HG02798 (cell line): ENCODE results near the gene FOXK1.
"Not testable (repeated sequence)": the region's sequence is repeated elsewhere in the genome, so short reads cannot be mapped to it uniquely, and the experiment has no call there.

Experiments
- ATAC-seq: cut with Tn5 transposase; IDR thresholded peaks from one replicate; pipeline ENCODE4 v1.9.1; 2021; ENCODE audit warnings: mild to moderate bottlenecking; ENCODE audit not compliant: unreplicated experiment, poor library complexity

Gene FOXK1

GRCh38 chr7:4665661-4666060 lies 16.4 kb upstream of the FOXK1 start:
- no peak for ATAC-seq

- no peak for ATAC-seq
Observed at GRCh38 chr7:4667776-4668509, 14.2 kb upstream of the FOXK1 start.

GRCh38 chr7:4668510-4668847 lies 13.6 kb upstream of the FOXK1 start:
- ATAC-seq = no peak

DNA sequence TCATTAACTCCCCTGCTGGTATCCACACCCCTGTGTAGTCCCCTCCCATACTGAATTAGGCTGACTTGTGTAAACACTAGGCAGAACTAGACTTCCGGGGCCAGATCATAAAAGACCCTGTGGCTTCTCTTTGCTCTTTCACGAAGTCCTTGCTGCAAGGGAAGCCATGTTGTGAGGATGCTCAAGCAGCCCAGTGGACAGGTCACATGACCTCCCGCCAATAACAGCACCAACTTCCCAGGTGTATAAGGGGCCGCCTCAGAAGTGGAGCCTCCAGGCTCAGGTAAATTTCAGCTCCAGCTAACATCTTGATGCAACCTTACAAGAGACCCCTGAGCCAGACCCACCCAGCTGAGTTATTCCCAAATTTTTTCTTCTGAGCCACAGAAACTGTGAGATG lies 11.3 kb upstream of the FOXK1 start:
- no peak for ATAC-seq

GRCh38 chr7:4675771-4676367 lies 6.2 kb upstream of the FOXK1 start:
- no peak for ATAC-seq

- ATAC-seq = not testable (repeated sequence)
Observed at GRCh38 chr7:4677518-4677917, 4.6 kb upstream of the FOXK1 start.

DNA sequence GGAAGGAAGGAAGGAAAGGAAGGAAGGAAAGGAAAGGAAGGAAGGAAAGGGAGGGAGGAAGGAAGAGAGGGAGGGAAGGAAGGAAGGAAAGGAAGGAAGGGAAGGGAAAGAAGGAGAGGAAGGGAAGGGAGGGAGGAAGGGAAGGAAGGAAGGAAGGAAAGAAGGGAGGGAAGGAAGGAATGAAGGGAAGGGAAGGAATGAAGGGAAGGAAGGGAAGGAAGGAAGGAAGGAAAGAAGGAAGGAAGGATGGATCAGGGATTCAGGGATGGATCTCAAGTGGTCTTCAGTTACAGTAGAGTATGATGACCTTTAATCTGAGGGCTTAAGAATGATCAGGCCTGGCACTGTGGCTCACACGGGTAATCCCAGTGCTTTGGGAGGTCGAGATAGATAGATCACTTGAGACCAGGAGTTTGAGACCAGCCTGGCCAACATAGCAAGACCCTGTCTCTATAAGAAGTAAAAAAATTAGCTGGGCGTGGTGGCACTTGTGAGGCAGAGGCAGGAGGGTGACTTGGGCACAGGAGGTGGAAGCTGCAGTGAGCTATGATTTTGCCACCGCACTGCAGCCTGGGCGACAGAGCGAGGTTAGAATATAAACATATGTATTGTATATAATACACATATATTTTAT lies 760 bp upstream of the FOXK1 start:
- no peak for ATAC-seq

- peak; percentile 31 for ATAC-seq
Observed at GRCh38 chr7:4682621-4683042, 537 bp downstream of the FOXK1 start.

- no peak for ATAC-seq
Observed at GRCh38 chr7:4683043-4683883, 1.2 kb downstream of the FOXK1 start.

GRCh38 chr7:4683884-4684565 lies 1.9 kb downstream of the FOXK1 start:
- no peak for ATAC-seq

GRCh38 chr7:4684846-4685245 lies 2.8 kb downstream of the FOXK1 start:
- ATAC-seq = no peak

DNA sequence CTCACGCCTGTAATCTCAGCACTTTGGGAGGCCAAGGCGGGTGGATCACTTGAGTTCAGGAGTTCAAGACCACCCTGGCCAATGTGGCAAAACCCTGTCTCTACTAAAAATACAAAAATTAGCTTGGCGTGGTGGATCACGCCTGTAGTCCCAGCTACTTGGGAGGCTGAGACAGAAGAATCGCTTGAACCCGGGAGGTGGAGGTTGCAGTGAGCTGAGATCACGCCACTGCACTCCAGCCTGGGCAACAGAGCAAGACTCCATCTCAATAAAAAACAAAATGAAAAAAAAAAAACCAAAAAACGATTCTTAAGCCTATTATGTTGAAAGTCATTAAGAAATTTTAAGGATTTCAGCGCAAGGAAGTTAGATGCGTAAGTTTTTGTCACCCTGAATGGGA lies 3.6 kb downstream of the FOXK1 start:
- ATAC-seq = not testable (repeated sequence)

- ATAC-seq = no peak
Observed at GRCh38 chr7:4687956-4688355, 5.9 kb downstream of the FOXK1 start.

GRCh38 chr7:4689151-4689550 lies 7.1 kb downstream of the FOXK1 start:
- ATAC-seq = no peak

DNA sequence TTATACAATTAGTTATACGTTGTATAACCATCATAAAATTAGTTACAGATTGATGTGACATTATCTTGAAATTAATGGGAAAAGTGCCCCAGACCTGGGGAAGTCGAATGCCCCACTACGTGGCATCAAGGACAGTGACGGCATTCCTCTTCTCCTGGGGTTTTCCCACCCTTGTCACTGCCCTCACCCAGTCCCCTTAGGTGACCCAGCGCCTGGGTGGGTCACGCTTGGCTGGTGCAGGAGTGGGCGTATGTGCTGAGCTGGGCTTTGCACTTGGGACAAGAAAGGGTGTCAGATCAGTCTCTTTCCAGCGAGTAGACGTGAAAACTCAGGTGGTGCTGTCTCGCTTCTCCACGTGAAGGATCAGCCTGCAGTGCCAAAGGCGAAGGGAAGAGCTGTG lies 7.6 kb downstream of the FOXK1 start:
- peak; percentile 59 for ATAC-seq

- ATAC-seq = no peak
Observed at GRCh38 chr7:4690953-4691856, 9.1 kb downstream of the FOXK1 start.

- ATAC-seq = no peak
Observed at GRCh38 chr7:4692055-4692454, 10.0 kb downstream of the FOXK1 start.

- not testable (repeated sequence) for ATAC-seq
Observed at GRCh38 chr7:4692622-4693021, 10.5 kb downstream of the FOXK1 start.

GRCh38 chr7:4693152-4693551 lies 11.1 kb downstream of the FOXK1 start:
- ATAC-seq = no peak
